Lower leg skin (tissue), 4 donors: Measurements from ENCODE around the gene ZNF318. TPM values are rescaled to one million over a fixed set of nuclear protein-coding genes. Genes with fewer than 3 reads are reported as not detected.
"Not testable (repeated sequence)": the region's sequence is repeated elsewhere in the genome, so short reads cannot be mapped to it uniquely, and the experiment has no call there.

ENCODE experiments used
- DNase-seq, 2 donors: peaks; one replicate each; pipeline ENCODE4 v3.0.0-alpha.2; 2019; ENCODE audit warnings: low spot score in 2 of 2
- H3K4me3 ChIP-seq: fragments of 200-600 bp; sonication (generic); 2 replicates; pipeline ENCODE4 v1.5.1; 2017; ENCODE audit warnings: mild to moderate bottlenecking, low read depth; ENCODE audit not compliant: poor library complexity, severe bottlenecking
- CTCF ChIP-seq, 3 donors: fragments of 450-650 bp; IDR thresholded peaks; one replicate each; pipeline ENCODE4 v1.5.1; 2016; ENCODE audit warnings: antibody characterized with exemption in 3 of 3, mild to moderate bottlenecking in 3 of 3, moderate library complexity in 2 of 3
- POLR2A ChIP-seq, 2 donors: fragments of 450-650 bp; IDR thresholded peaks; one replicate each; pipeline ENCODE4 v1.6.1; 2016 to 2017; ENCODE audit warnings: antibody characterized with exemption in 2 of 2, mild to moderate bottlenecking in 1 of 2, moderate library complexity in 1 of 2
- WGBS, 2 donors: methylation state at CpG; one replicate each; pipeline ENCODE4 v1.1.5; 2018; 5-methylcytosine and 5-hydroxymethylcytosine counted together
- intact Hi-C: fragments of 100-400 bp; cut with DNase I; formaldehyde crosslinking; loops from one replicate; pipeline ENCODE4 v1.15.0; 2023; ENCODE audit warnings: low total_unique reads
- total RNA-seq, 4 donors: library from RNA; depleted of rRNA; stranded (reverse); fragments of >200 nt; gene quantifications; one replicate each; pipeline ENCODE4 v1.1.0, GENCODE V29; 2016

The ZNF318 gene
- 10 to 100 TPM in 3 of 4 donors, 1 to 10 TPM in 1; 9.6 to 22.9 (median 18.1) TPM for total RNA-seq

GRCh38 chr6:43369174-43370002 is at the start of gene ZNF318:
ZNF318 (minus strand) TSS chr6:43369647; CDS start chr6:43369365, 282 bp downstream.
- 1% methylated on average over 50 to 99 of the region's 104 CpGs for WGBS, 2 donors
- peak; percentile 95 to 99 for DNase-seq
- TF ChIP-seq CTCF (IDR thresholded peaks at IDR 0.05) (no peak), POLR2A (IDR thresholded peaks at IDR 0.05) (no peak)
- intact Hi-C loops, result no loop called here
- H3K4me3 ChIP-seq, result peak within 1 kb of the TSS; percentile 58

- DNase-seq, result no peak
- no peak overlapping the region for H3K4me3 ChIP-seq
- intact Hi-C loops, result no loop called here
- 72 to 82% methylated on average over 4 of the region's 4 CpGs for WGBS, 2 donors
- TF ChIP-seq POLR2A (IDR thresholded peaks at IDR 0.05), result no peak
- no peak for TF ChIP-seq CTCF (IDR thresholded peaks at IDR 0.05)
Measured at GRCh38 chr6:43416935-43417334, 47.5 kb upstream of the ZNF318 start.

- H3K4me3 ChIP-seq, DNase-seq, intact Hi-C loops: not testable (repeated sequence)
- WGBS, 2 donors, result 94 to 95% methylated on average over 8 of the region's 8 CpGs
Measured at GRCh38 chr6:43415275-43415674, 45.8 kb upstream of the ZNF318 start.

- 95 to 97% methylated on average over 2 of the region's 2 CpGs for WGBS, 2 donors
- intact Hi-C loops, result no loop called here
- DNase-seq, result no peak
- no peak overlapping the region for H3K4me3 ChIP-seq
- TF ChIP-seq POLR2A (IDR thresholded peaks at IDR 0.05) (no peak), CTCF (IDR thresholded peaks at IDR 0.05) (no peak)
Measured at GRCh38 chr6:43413002-43413401, 43.6 kb upstream of the ZNF318 start.

GRCh38 chr6:43412541-43412940 is 43.1 kb upstream of the ZNF318 start:
- intact Hi-C loops, result no loop called here
- no peak for DNase-seq
- WGBS, 2 donors, result 81% methylated on average over 5 of the region's 5 CpGs; no CpG with 5 or more reads in 1 of the 2 donors
- no peak overlapping the region for H3K4me3 ChIP-seq
- TF ChIP-seq CTCF (IDR thresholded peaks at IDR 0.05) (no peak), POLR2A (IDR thresholded peaks at IDR 0.05) (no peak)

- WGBS, 2 donors, result 90 to 92% methylated on average over 1 of the region's 1 CpG
- H3K4me3 ChIP-seq, intact Hi-C loops, DNase-seq: not testable (repeated sequence)
Measured at GRCh38 chr6:43410776-43411175, 41.3 kb upstream of the ZNF318 start.

- no peak for TF ChIP-seq CTCF (IDR thresholded peaks at IDR 0.05)
- no peak for TF ChIP-seq POLR2A (IDR thresholded peaks at IDR 0.05)
- 91 to 93% methylated on average over 4 of the region's 4 CpGs for WGBS, 2 donors
- no peak overlapping the region for H3K4me3 ChIP-seq
- DNase-seq, result no peak
- intact Hi-C loops, result no loop called here
Measured at GRCh38 chr6:43408259-43408658, 38.8 kb upstream of the ZNF318 start.
